HG03135 (cell line): ENCODE data around the gene DMRTA1.
"Not testable (repeated sequence)": the region's sequence is repeated elsewhere in the genome, so short reads cannot be mapped to it uniquely, and the experiment has no call there.

Experiments
- ATAC-seq: cut with Tn5 transposase; IDR thresholded peaks from one replicate; pipeline ENCODE4 v1.9.1; 2021; ENCODE audit warnings: mild to moderate bottlenecking, moderate library complexity; ENCODE audit not compliant: unreplicated experiment

DMRTA1 gene, protein sequence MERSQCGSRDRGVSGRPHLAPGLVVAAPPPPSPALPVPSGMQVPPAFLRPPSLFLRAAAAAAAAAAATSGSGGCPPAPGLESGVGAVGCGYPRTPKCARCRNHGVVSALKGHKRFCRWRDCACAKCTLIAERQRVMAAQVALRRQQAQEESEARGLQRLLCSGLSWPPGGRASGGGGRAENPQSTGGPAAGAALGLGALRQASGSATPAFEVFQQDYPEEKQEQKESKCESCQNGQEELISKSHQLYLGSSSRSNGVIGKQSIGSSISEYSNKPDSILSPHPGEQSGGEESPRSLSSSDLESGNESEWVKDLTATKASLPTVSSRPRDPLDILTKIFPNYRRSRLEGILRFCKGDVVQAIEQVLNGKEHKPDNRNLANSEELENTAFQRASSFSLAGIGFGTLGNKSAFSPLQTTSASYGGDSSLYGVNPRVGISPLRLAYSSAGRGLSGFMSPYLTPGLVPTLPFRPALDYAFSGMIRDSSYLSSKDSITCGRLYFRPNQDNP

DNA sequence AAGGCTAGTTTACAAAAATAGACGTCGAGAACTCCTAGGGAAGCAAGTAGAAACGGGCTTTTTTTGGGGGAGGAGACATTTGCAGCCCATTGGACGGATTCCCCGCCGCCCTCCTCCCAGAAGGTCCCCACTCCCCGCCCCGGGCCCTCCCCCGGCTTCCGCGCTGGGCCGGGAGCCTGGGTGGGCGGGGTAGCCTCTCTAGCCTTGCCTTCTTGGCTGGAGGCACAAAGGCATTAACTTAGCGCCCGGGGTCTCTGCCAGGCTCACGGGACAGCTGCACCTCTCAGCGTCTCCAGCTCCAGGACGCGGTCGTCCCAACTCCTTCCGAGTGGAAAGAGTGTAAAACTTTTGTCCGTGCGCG is at the start of gene DMRTA1:
TSS of gene DMRTA1 (plus strand) at position 236 of the 361 bp plus-strand sequence. CDS start 242 bp downstream, outside the sequence.
- peak; percentile 40 for ATAC-seq

DNA sequence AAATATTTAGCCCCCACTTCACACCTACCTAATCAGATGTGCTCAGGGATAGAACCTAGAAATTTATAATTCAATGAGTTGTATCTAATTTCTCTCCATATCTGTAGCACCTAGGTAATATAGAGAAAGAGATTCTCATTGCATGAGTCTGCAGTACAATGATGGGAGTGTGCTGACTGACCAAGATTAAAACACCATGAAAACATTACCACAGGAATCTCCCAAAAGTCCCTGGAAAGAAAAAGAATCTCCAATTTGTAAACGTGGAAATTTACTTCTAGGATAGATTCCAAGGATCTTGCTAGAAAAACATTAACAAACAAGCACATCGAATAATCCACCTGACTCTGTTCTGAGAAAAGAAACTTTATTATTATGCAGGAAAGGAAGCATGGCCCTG is 45.0 kb upstream of the DMRTA1 start:
- ATAC-seq = no peak

DNA sequence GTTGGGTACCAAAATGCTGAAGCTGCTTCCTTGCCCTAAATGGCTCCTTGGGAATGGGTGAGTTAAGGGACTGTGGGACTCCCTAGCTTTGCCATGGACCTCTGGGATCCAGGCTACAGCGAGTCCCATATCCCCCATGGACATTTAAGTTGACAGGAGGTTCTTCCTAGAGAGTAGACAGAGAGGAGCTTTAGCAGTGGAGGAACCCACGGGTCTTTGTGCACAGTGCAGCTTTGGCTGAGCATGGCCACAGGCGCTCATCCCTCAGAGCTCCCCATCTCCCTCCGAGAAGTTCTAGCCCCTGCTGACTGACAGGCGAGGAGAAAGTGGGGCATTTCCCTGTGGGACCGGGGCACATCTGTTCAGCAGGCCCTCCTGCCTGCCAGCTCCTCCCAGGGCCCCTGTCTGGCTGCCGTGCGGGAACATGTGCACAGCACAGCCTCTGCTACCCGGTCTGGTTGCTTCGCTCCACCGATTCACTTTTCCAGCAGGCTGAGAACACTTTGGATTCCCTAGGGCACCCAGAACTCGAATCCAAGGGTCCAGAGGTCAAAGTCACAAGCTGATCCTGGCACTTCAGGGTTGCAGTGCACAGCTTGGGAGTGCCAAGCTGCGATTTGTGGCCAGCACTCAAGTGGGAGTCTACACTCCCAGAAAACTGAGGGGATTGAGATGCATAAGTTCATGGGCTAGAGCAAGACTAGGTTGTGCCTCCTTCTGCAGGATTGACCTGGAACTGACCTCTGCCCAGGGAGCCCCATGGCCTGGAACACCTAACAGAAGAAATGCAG is 40.6 kb upstream of the DMRTA1 start:
- no peak for ATAC-seq

DNA sequence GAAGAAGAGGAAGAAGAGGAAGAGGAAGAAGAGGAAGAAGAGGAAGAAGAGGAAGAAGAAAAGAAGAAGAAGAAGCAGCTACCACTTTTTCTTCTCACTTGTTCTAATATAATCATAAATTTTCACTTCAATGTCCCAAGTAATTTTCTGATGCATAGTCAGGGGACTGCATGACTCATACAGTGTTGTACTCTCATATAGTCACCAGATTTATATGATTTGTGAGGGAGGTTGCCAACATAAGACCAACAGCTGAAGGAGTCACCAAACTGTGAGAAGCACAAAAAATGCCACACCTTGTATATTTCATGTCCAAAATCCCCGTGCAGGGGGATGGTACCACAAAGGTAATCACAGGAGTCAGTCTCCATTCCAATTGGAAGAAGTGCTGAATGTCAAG is 32.7 kb upstream of the DMRTA1 start:
- ATAC-seq = no peak

DNA sequence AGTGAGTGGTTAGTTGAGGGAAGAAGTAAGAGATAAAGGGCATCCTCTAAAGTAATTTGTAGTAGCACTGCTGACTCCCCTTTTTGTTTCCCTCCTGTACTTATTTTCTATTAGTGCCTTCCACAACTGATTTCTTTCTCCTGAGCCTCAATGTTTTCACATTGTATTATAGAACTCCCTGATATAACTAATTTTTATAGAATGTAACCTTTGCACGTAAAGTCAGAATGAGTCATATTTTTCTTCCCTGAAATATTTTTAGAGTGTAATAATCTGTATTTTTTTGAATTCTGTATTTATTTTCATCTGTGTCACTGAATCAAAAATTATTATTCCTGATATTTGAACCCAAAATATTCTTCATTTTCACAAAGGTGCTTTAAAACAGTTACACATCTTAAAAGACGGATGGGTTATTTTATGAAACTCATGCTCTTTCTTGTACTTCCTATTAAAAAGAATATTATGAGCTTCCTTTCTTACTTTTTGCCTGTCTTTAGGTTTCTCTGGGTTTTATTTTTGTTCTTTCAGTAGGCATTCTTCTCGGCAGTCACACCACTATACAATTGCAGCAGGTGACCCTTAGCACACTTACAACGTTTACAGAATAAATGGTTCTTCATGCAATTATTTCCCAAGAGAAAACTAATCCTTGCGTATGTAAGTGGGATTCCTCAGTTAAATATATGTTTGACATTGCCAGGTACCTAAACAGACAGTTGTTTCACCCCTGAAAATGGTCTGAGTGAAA is 30.5 kb upstream of the DMRTA1 start:
- no peak for ATAC-seq

DNA sequence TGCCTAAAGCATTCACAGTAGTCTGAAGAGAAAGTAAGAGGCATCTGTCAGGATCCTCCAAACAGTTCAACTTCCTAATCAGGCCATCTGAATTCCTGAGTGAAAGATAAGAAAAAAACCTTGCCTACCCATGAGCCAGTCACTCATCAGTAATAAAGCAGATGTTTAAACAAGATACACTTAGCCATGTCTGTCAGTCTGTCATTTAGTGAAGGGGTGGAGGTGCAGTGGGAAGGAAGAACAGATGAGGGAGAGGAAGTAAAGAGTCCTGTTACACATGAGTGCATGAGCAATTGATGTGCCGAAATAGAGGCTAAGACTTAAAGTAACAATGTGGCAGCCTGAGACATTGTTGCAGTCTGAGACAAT is 29.9 kb upstream of the DMRTA1 start:
- ATAC-seq = no peak

DNA sequence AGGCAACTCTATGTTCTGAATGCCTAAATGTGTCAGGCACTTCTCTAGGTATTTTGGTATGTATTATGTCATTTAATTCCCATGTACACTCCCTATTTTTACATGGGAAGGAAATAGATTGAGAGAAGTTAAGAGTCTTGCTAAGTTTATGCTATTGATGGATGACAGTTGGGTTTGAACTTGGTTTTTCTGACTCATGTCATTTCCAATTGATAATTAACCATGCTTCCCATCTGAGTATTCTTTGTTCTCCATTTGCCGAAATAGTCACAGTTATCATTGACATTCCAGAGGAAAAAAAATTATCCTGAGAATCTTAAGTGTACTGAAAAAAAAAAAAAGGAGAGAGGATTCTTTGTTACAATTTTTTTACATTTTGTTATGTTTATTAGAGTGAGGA is 23.1 kb upstream of the DMRTA1 start:
- no peak for ATAC-seq

DNA sequence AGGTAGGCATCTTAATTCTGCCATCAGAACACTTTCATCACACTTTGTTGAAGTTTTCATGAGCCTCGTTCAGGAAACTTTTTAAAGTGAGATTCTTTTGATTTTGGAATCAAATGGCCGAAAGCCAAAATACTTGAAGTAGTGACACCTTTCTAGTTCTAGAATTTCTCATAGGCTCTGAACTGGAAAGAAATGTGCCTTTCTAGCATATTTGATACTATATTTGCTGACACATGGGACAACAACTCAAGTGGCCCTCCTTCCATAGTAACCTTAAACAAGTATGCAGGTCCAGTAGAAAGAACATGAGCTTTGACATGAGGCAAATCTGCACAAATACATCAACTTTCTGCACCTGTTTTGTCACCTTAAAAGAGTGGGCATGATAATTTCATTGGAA is 22.0 kb upstream of the DMRTA1 start:
- ATAC-seq = no peak

DNA sequence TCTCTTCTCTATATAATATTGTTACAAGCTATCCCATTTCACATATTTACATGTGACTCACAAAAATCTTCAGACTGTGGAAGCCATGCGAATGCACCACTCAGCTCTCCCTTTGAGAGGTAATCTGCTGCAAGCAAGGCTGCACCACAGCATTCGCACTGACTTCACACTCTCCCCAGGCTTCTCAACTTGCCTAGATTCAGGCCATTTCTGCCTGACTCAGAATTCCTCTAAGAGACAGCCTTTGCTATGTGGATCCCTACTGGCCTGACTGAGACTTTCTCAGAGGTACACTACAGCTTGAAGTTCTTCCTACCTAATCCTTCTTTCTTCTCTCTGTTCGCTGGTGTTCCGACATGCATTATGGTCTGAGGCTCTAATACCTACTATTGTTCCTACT is 21.1 kb upstream of the DMRTA1 start:
- ATAC-seq = no peak

DNA sequence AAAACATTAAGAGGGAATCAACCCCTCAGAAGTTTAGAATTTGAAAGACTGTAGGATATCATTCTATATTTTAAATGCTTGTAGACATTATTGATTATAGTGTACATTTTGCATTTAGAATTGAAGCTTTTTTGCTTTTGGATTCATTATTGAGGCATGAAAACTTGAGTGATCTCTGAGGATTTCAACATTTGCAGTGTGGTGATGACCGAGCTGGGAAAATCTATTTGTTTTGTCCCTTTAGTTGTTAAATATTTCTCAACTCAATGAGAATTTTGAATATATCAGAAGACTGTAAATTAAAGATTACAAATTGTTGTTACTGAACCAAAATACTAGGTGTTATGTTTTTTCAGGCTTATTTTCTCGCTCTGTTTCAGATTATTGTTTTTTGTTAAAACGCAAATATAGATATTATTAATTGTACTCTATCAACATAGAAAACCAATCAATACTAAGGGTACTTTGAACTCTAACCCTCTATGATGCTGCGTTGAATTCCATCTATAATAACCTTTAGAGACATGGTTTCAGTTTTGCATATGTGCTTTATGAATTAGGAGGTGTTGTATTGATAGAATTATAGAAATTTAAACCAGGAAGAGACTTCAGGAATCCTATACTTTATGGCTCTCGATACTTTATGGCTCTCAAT is 19.3 kb upstream of the DMRTA1 start:
- no peak for ATAC-seq

DNA sequence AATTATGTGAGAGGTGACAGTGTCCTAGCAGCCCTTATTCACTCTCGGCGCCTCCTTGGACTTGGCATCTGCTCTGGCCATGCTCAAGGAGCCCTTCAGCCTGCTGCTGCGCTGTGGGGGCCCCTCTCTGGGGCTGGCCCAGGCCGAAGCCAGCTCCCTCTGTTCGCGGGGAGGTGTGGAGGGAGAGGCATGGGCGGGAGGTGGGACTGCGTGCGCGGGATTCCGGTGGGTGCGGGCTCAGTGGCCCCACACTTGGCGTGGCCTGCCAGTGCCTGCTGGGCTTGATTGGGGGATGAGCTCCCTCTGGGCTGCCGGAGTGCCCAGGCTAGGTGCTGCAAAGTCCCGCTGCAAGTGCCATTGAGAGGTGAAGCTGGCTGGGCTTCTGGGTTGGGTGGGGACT is 12.9 kb upstream of the DMRTA1 start:
- no peak for ATAC-seq

DNA sequence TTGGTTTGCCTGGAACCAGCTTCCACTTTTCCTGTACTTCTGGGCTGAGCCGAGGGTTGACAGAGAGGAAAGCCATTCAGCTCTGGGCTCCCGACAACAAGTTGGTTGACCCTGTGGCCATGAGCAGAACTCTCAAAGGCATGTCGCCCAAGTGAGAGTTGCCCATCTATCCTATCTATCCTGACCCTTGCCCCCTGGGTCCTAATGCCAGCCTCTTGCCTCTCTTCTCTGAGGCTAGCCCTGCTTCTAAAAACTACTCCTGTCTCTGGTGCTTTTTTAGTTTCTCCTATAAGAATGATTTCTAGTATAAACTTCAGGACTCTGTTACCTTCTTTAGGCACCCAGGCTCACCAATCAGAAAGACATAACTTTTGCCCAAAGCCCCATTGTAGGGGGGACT is 11.4 kb upstream of the DMRTA1 start:
- not testable (repeated sequence) for ATAC-seq

DNA sequence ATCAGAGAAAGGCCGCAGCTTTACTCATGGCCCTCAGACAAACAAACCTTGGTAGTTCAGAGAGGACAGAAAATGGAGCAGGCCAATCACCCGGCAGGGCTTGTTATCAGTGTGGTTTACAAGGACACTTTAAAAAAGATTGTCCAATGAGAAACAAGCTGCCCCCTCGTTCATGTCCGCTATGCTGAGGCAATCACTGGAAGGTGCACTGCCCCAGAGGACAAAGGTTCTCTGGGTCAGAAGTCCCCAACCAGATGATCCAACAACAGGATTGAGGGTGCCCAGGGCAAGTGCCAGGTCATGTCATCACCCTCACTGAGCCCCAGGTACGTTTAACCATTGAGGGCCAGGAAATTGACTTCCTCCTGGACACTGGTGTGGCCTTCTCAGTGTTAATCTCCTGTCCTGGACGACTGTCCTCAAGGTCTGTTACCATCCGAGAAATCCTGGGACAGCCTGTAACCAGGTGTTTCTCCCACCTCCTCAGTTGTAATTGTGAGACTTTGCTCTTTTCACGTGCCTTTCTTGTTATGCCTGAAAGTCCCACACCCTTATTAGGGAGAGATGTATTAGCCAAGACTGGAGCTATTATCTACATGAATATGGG is 9.1 kb upstream of the DMRTA1 start:
- not testable (repeated sequence) for ATAC-seq

DNA sequence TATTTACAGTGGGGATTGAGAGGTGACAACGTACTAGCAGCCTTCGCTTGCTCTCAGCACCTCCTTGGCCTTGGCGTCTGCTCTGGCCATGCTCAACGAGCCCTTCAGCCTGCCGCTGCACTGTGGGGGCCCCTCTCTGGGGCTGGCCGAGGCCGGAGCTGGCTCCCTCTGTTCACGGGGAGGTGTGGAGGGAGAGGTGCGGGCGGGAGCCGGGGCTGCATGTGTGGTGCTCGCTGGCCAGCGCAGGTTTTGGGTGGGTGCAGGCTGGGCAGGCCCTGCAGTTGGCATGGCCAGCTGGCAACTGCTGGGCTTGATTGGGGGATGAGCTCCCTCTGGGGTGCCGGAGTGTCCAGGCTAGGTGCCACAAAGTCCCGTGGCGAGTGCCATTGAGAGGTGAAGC is 5.8 kb upstream of the DMRTA1 start:
- no peak for ATAC-seq

DNA sequence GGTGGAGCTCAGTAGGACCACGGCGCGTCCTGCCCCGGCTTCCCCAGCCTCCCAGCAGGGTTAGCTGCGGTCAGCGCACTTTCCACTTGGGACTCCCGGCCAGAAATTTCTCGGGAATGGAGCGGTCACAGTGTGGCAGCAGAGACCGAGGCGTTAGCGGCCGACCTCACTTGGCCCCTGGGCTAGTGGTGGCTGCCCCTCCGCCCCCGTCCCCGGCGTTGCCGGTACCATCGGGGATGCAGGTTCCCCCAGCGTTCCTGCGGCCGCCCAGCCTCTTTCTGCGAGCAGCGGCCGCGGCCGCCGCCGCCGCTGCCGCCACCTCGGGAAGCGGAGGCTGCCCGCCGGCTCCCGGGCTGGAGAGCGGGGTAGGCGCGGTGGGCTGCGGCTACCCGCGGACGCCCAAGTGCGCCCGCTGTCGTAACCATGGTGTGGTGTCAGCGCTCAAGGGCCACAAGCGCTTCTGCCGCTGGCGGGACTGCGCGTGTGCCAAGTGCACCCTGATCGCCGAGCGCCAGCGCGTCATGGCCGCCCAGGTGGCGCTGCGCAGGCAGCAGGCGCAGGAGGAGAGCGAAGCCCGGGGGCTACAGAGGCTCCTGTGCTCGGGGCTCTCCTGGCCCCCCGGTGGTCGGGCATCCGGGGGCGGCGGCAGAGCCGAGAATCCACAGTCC is 460 bp downstream of the DMRTA1 start:
- ATAC-seq = peak; percentile 88

DNA sequence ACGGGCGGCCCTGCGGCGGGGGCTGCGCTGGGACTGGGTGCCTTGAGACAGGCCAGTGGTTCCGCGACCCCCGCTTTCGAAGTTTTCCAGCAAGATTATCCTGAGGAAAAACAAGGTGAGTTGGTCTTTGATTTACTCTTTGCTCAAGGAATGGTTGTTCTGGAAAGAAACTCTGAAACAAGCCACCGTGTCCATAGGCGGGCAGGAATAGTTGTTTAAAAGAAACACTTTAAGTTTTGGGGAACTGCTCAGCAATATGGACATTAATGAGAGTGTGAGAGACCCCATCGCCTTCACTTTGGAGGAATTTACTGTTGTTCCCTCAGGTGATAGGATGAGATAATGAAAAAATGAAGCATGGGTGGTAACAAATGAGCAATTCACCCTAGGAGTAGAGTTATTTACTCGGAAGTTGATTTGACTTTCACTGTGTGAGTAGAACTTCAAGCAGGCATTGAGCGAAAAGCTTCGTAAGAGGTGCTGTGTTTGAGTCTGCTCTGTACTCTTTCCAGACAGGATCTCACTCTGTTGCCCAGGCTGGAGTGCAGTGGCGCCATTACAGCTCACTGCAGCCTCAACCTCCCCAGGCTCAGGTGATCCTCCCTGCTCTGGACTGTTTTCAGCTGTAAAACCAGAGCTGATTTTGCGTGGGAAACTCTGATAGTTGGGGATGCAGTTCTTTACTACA is 1.1 kb downstream of the DMRTA1 start:
- ATAC-seq = no peak

DNA sequence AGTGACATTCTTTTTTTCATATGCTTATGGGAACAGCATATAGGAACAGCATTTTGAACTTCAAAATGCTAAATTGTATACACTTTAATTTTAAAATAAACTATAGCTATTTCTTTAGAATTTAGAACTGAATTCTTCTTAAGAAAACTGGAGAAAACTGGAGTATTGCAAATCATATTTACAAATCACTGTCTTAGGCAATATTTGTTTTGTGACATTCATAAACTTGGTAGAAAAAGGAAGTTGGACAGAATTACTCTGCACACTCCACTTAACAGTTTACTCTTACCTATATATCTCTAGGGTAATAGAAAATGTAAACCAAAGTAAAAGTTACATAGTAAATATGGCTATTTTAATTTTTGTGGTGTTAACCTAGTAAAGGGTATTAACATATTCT is 3.1 kb downstream of the DMRTA1 start:
- ATAC-seq = no peak

DNA sequence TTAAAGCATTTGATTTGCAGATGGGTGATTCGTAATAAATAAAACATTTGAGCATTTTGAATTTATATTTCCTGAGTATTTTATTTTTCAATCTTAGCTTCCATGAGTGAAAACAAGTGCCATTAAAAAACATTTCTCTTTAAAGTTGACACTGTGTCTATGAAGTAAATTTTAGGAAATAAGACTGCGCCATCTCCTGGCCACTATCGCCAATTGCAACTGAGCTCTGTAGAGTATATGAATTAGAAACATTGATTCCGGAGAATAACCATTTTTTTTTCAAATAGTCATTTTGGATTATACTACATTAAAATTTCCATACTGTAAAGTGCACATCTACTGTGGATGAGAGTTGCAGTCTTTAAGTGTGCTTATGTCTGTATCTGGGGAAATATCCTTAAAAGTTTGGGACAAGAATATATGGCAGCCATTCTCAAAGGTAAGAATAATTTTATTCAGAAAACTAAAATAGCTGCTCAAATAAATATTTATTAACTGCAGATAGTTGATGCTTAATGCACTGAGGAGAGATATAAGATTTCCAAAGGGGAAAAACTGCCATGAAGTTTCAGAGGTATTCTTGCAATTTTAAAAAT is 5.9 kb downstream of the DMRTA1 start:
- no peak for ATAC-seq

DNA sequence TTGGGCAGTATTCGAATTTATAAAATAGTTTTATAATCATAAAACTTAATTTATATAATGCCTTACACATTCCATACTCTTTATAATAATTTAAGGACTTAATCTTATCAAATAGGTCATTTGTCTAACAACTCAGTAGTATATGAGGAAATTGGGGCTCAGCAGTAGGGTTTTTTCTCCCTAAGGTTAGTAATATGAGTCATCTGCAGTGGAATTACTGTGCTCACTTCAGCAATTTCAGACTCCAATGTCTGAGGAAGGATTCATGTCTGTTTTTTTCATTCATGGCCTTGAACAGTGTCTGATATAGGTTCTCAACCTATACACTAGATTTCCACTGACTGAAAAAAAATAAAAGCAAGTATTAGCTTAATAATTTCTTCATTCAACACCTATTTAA is 7.4 kb downstream of the DMRTA1 start:
- ATAC-seq = no peak
